B cell (primary cell): Measurements from ENCODE around the gene ATAD3B.
"Not testable (repeated sequence)": the region's sequence is repeated elsewhere in the genome, so short reads cannot be mapped to it uniquely, and the experiment has no call there.

Experiments used
- EZH2 ChIP-seq: IDR thresholded peaks from 2 replicates; pipeline ENCODE4 v1.6.1; 2012; ENCODE audit warnings: borderline replicate concordance, low read depth, mild to moderate bottlenecking, moderate library complexity, low read length; ENCODE audit not compliant: insufficient read depth, poor library complexity, severe bottlenecking
- TF ChIP-seq, protein P1 (sequence below): fragments of 200-600 bp; IDR thresholded peaks from one replicate; pipeline ENCODE4 v1.8.0; 2022; ENCODE audit warnings: antibody characterized with exemption, mild to moderate bottlenecking

GRCh38 chr1:1504777-1505365 is 33.3 kb downstream of the ATAD3B start:
- TF ChIP-seq, protein P1, sequence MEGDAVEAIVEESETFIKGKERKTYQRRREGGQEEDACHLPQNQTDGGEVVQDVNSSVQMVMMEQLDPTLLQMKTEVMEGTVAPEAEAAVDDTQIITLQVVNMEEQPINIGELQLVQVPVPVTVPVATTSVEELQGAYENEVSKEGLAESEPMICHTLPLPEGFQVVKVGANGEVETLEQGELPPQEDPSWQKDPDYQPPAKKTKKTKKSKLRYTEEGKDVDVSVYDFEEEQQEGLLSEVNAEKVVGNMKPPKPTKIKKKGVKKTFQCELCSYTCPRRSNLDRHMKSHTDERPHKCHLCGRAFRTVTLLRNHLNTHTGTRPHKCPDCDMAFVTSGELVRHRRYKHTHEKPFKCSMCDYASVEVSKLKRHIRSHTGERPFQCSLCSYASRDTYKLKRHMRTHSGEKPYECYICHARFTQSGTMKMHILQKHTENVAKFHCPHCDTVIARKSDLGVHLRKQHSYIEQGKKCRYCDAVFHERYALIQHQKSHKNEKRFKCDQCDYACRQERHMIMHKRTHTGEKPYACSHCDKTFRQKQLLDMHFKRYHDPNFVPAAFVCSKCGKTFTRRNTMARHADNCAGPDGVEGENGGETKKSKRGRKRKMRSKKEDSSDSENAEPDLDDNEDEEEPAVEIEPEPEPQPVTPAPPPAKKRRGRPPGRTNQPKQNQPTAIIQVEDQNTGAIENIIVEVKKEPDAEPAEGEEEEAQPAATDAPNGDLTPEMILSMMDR = peak; percentile 79
- TF ChIP-seq EZH2 = not testable (repeated sequence)
